SW 1271 (cell line): Measurements from ENCODE around the gene SDF2L1.
"Not testable (repeated sequence)": the region's sequence is repeated elsewhere in the genome, so short reads cannot be mapped to it uniquely, and the experiment has no call there.

ENCODE experiments used
- DNase-seq, 2 experiments: peaks; one replicate each; lab custom pipeline; 2025; lab: John Stamatoyannopoulos, UW

The SDF2L1 gene

GRCh38 chr22:21686634-21687393 is 44.7 kb downstream of the SDF2L1 start:
- no peak for DNase-seq

GRCh38 chr22:21687685-21688259 is 45.7 kb downstream of the SDF2L1 start:
- DNase-seq = no peak

- no peak for DNase-seq
Observed at GRCh38 chr22:21688341-21688705, 46.2 kb downstream of the SDF2L1 start.

GRCh38 chr22:21688706-21689381 is 46.7 kb downstream of the SDF2L1 start:
- no peak for DNase-seq

GRCh38 chr22:21690401-21690801 is 48.3 kb downstream of the SDF2L1 start:
- no peak for DNase-seq

- no peak for DNase-seq
Observed at GRCh38 chr22:21691816-21692215, 49.7 kb downstream of the SDF2L1 start.

GRCh38 chr22:21692856-21693255 is 50.8 kb downstream of the SDF2L1 start:
- not testable (repeated sequence) for DNase-seq

GRCh38 chr22:21693333-21693998 is 51.4 kb downstream of the SDF2L1 start:
- DNase-seq = no peak
